ENCODE results near the gene HNRNPA2B1.

Gene HNRNPA2B1

DNA sequence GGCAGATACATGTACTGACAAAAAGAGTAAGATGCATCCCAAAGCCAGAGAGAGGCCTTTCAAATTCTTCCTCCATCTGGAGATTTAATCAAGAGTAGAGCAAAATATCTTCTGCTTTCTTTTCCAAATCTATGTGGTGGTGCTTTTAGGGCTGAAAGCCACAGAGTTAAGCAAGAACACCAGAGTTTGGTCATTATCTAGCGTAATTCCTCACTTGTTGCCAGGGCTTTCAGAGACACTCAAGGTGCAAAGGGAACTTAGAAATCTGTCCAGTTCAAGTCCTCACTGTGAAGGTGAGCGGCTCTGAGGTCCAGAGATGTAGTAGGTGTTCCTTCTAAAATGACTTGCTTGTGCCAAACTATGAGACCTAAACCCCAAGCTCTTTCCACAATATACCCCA, 59.5 kb downstream of the HNRNPA2B1 start:
- no peak for DNase-seq

DNA sequence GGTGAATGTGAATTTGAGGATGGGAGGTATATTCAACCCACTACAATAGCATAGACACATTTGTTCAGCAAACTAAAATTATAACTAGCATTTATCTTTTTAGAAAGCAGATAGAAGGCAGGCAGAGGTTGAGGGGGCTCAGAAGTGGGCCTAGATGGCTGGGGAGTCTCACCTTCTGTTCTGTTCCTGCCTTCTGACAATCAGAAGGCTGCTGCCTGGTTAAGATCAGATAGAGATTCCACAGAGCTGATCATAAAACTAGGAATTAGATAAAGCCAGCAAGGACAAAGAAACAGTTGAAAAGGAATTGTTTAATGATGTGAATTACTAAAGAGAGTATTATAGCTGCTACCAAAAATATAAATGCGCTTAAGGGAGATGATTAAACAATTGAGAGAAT, 60.2 kb downstream of the HNRNPA2B1 start:
- DNase-seq: no peak
